HG03521 (cell line): Measurements from ENCODE around the gene INSL3.
"Not testable (repeated sequence)": the region's sequence is repeated elsewhere in the genome, so short reads cannot be mapped to it uniquely, and the experiment has no call there.

Experiments
- ATAC-seq: cut with Tn5 transposase; IDR thresholded peaks from one replicate; pipeline ENCODE4 v1.9.1; 2021; ENCODE audit warnings: mild to moderate bottlenecking, moderate library complexity; ENCODE audit not compliant: unreplicated experiment

The INSL3 gene

DNA sequence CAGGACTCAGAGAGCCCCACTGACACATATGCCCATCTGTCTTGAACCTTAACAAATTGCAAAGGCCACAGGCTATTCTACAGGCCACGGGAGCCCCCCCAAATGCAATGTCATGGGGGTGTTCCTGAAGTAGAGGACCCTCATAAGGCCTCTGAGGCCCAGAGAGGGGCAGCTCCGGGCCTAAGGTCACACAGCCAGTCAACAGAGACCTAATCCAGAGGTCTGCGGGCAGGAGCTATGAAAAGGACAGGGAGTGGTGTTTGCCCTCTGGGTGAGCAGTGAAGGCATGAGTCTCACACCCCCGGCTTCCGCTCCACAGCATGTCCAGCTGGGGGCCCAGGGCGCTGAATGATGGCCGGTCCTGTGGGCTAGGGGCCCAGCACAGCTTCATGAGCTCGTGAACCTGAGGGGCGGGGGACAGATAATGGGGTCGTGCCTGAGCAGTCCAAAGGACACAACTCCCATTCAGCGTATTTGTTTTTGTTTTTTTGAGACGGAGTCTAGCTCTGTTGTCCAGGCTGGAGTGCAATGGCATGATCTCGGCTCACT lies 5.3 kb upstream of the INSL3 start:
- ATAC-seq = no peak

DNA sequence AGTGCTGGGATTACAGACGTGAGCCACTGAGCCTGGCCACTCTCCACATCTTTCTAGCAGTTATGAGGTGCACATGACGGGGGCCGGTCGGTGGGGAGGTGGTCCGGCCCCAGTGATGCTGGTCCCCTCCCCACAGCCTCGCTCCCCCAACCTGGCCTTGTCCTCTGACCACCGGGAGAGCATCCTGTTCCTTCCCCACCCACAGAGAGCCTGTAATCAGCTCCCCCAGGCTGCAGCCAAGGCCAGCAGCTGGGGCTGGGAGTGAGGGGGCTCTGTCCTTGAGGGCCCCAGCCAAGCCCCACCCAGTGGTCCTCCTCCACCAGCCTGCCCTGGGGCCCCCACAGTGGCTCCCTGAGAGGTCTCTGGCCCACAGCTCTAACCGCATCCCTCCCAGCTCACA lies 3.0 kb upstream of the INSL3 start:
- ATAC-seq = no peak

- ATAC-seq = no peak
These were observed 3.5 kb downstream of the INSL3 start for GRCh38 chr19:17817668-17818363.

DNA sequence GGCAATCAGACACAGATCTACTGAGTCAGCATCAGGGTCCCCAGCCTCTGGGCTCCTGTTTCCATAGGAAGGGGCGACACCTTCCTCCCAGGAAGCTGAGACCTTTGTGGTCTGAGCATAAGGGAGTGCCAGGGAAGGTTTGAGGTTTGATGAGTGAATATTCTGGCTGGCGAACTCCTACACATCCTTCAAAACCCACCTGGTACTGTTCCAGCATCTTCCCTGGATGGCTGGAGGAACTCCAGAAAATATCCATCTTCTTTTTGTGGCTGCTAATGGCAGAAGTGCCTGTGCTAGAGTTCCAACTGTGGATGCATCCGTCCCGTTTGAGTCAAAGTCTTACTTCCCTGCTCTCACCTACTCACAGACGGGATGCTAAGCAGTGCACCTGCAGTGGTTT lies 9.2 kb downstream of the INSL3 start:
- ATAC-seq = no peak

GRCh38 chr19:17811681-17812080 lies 9.6 kb downstream of the INSL3 start:
- ATAC-seq = no peak

GRCh38 chr19:17811103-17811502 lies 10.2 kb downstream of the INSL3 start:
- ATAC-seq = no peak

GRCh38 chr19:17807731-17808316 lies 13.5 kb downstream of the INSL3 start:
- ATAC-seq = no peak

- no peak for ATAC-seq
These were observed 14.4 kb downstream of the INSL3 start for GRCh38 chr19:17806945-17807344.

GRCh38 chr19:17805427-17805826 lies 15.9 kb downstream of the INSL3 start:
- ATAC-seq = no peak

DNA sequence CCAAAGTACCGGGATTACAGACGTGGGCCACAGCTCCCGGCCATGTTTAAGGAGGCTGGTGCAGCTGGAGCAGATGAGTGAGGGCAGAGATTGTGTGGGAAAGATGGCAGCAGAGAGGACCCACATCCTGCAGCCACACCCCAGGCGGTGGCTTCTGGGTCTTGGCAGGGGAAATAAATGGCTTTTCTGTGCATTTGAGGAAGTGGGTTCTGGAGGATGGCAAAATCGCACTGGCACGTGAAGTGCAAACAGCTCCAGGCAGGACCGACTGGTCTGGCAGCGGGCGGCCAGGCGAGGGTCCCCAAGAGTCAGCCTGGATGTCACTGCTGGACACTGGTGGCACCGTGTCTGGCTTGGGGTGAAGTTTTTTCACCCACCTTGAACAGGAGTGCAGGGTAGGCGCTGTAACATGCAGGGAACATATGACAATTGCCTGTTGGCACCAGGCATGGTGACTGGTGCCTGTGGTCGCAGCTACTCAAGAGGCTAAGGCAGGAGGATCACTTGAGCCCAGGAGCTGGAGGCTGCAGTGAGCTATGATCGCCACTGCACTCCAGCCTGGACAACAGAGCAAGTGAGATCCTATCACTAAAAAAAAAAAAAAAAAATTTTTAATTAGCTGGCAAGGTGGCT lies 17.9 kb downstream of the INSL3 start:
- ATAC-seq = no peak

DNA sequence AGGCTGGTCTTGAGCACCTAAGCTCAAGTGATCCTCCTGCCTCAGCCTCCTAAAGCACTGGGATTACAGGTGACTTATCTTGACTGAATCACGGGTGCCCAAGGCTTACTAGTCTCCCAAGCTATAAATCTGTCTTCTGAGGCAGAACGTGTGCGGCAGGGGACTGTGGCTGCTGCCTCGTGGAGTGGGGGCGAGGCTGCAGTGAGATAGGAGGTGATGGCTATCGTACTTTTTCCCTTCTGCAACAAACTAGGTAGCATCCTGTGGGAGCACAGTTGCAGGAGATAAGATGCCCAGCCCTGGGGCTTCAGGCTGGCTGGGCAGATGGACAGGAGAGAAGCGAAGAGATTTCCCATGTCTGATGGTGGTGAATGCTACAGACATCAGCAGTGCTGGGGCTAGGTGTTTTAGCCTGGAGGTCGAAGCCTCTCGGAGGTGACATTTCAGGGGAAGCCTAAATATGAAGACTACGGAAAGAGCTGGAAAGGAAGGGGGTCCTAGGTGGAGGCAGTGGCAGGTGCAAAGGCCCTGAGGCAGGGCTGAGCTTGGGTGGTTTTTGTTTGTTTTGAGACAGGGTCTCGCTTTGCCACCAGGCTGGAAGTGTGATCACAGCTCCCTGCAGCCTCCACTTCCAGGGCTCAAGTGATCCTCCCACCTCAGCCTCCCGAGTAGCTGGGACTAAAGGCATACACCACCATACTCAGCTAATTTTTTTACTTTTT lies 19.0 kb downstream of the INSL3 start:
- ATAC-seq = no peak

- ATAC-seq = not testable (repeated sequence)
These were observed 22.7 kb downstream of the INSL3 start for GRCh38 chr19:17798599-17798998.

DNA sequence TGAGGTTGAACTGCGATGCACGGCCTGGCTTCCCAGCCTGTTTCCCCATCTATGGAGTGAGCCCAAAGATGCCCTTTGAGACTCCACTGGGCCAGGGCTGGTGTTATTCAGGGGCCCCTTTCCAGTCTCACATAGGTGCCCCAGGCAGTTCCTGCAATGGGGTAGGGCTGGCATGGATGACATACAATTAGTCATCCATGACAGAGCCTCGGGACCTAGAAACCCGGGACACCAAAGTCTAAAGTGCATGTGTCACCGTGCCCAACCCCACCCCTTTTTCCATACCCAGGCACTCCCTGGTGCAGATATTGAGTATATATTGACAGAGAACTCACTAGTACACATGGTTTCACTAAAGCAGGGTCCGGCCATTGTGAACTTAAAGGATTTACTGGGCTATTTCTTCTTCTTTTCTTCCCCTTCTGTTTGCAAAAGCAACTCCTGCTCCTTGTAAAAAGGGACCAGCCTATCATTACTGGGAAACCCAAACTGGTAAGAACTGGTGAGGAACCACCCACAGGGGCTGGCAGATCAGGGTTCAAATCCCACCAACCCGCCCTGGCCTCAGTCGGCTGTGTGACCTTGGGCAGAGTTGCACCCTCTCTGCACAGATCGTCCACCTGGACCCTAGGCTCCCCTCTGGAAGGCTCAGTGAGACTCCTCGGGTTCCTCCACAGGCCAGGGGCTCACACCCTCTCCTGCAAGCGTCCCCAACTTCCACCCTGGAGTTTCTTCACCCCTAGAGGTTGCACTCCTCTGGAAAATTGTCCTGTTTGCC lies 23.7 kb downstream of the INSL3 start:
- no peak for ATAC-seq

- ATAC-seq = no peak
These were observed 24.4 kb downstream of the INSL3 start for GRCh38 chr19:17796838-17797423.

GRCh38 chr19:17796013-17796837 lies 25.1 kb downstream of the INSL3 start:
- no peak for ATAC-seq

DNA sequence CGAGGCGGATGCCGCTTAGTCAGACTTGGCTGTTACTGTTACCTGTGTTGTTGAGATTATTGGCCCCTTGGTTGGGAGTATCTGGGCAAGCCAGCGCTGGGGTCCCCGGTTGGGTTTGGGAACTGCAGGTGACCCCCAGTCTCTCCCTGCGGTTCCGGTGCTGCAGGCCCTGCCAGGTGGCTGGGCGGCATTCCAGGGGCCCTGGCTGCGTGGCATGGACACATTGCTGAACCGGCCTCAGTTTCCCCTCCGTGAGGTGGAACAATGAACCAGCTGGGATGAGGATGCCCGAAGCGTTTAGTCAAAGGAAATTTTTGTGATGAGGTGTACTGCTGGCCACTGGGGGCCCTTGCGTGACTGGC lies 25.8 kb downstream of the INSL3 start:
- no peak for ATAC-seq

- ATAC-seq = no peak
These were observed 26.4 kb downstream of the INSL3 start, which contains the start of gene B3GNT3 for GRCh38 chr19:17794731-17795494. Gene B3GNT3 (plus strand): TSS chr19:17795138. CDS start chr19:17807808, 12,670 bp downstream.

DNA sequence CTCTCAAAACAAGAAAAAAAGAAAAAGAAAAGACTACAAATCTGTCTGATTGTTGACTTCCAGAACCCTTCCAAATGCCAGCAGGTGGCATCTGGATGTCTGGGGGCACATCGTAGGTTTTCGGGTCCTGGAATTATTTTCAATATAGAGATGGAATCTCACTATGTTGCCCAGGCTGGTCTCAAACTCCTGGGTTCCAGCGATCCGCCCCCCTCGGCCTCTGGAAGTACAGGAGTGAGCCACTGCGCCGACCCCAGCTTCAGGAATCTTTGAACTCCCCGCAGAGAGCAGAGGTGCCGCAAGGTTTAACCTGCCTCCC lies 26.9 kb downstream of the INSL3 start:
- ATAC-seq = no peak
